Testis (tissue), 2 donors: Measurements from ENCODE around the gene SERINC2.

Source experiments
- CTCF ChIP-seq, 3 experiments: fragments of 450-650 bp in 2 of 3; fragments of 200-600 bp in 1 of 3; sonication (generic) in 1 of 3; IDR thresholded peaks; one replicate each; pipeline ENCODE4 v1.5.1; 2016 to 2019; ENCODE audit warnings: antibody characterized with exemption in 3 of 3, mild to moderate bottlenecking in 2 of 3, moderate library complexity in 1 of 3
- POLR2A ChIP-seq: fragments of 450-650 bp; IDR thresholded peaks from one replicate; pipeline ENCODE4 v1.6.1; 2017; ENCODE audit warnings: antibody characterized with exemption, mild to moderate bottlenecking, moderate library complexity

- no peak for TF ChIP-seq CTCF (IDR thresholded peaks at IDR 0.05)
- no peak for TF ChIP-seq POLR2A
Measured at GRCh38 chr1:31427322-31427721, 14.3 kb downstream of the SERINC2 start.
